Measurements from ENCODE around the gene ATG101. TPM values are rescaled to one million over a fixed set of nuclear protein-coding genes. Genes with fewer than 3 reads are reported as not detected.

The ATG101 gene
- polyA plus RNA-seq, 1 donor (not counting 4 experiments of a cell fraction or from before 2014, with no cell fraction given): 62.7 TPM

GRCh38 chr12:52045794-52046199, 24.0 kb upstream of the ATG101 start:
- H3K36me3 ChIP-seq (ENCODE audit: control insufficient read depth in 2 of 2, extremely low read depth in 1 of 2, insufficient read depth in 2 of 2, low read length in 2 of 2): no peaks in the 10 kb centered on the region
- peaks cover 8% of the 10 kb centered on the region for H3K4me1 ChIP-seq (ENCODE audit: control insufficient read depth, extremely low read depth, insufficient read depth, low read length)
- H3K4me3 ChIP-seq (ENCODE audit: control insufficient read depth in 2 of 3, extremely low read depth in 1 of 3, insufficient read depth in 2 of 3, low read depth in 1 of 3, low read length in 3 of 3): no peak overlapping the region
- H3K79me2 ChIP-seq (ENCODE audit: control insufficient read depth, insufficient read depth, low read length): no peaks in the 10 kb centered on the region
- no peaks in the 10 kb centered on the region for H3K27me3 ChIP-seq (ENCODE audit: control insufficient read depth, extremely low read depth, insufficient read depth, low read length)
- H3K27ac ChIP-seq (ENCODE audit: control insufficient read depth, insufficient read depth, low read length): no peak overlapping the region
- TF ChIP-seq CTCF (optimal IDR thresholded peaks at IDR 0.05 in 1 of 3, IDR thresholded peaks at IDR 0.05 in 1 of 3, conservative IDR thresholded peaks at IDR 0.05 in 1 of 3; ENCODE audit: extremely low read depth in 1 of 3, insufficient read depth in 2 of 3, low read length in 3 of 3): no peak
- TF ChIP-seq EZH2 (IDR thresholded peaks at IDR 0.05; ENCODE audit: low read length): no peak
- FAIRE-seq (no peak), DNase-seq (ENCODE audit: low read depth, low spot score) (no peak)
- no peaks in the 10 kb centered on the region for H3K9me3 ChIP-seq (ENCODE audit: control insufficient read depth, low read depth, low read length)
- no peak overlapping the region for H2AFZ ChIP-seq (ENCODE audit: control insufficient read depth, low read length)
- no peak overlapping the region for H3K4me2 ChIP-seq (ENCODE audit: control insufficient read depth, extremely low read depth, insufficient read depth, low read depth, low read length)
- dilution Hi-C loops (cut with MboI; ENCODE audit: extremely low pct_ligation_motif_present, low sequenced_read_pairs): no loop called here
- H3K9me1 ChIP-seq (ENCODE audit: control insufficient read depth, extremely low read depth, insufficient read depth, low read length): no peaks in the 10 kb centered on the region
- no peaks in the 10 kb centered on the region for H4K20me1 ChIP-seq (ENCODE audit: control insufficient read depth, extremely low read depth, insufficient read depth, low read length)
- no peak overlapping the region for H3K9ac ChIP-seq (ENCODE audit: control insufficient read depth, extremely low read depth, insufficient read depth, low read length)

- TF ChIP-seq EZH2 (IDR thresholded peaks at IDR 0.05; ENCODE audit: low read length): no peak
- no peak for TF ChIP-seq CTCF (optimal IDR thresholded peaks at IDR 0.05 in 1 of 3, IDR thresholded peaks at IDR 0.05 in 1 of 3, conservative IDR thresholded peaks at IDR 0.05 in 1 of 3; ENCODE audit: extremely low read depth in 1 of 3, insufficient read depth in 2 of 3, low read length in 3 of 3)
- FAIRE-seq (no peak), DNase-seq (ENCODE audit: low read depth, low spot score) (no peak)
- dilution Hi-C loops (cut with MboI; ENCODE audit: extremely low pct_ligation_motif_present, low sequenced_read_pairs): no loop called here
- peaks cover 12% of the 10 kb centered on the region for H3K4me1 ChIP-seq (ENCODE audit: control insufficient read depth, extremely low read depth, insufficient read depth, low read length)
- H3K4me3 ChIP-seq (ENCODE audit: control insufficient read depth in 2 of 3, extremely low read depth in 1 of 3, insufficient read depth in 2 of 3, low read depth in 1 of 3, low read length in 3 of 3): no peak overlapping the region
- H3K79me2 ChIP-seq (ENCODE audit: control insufficient read depth, insufficient read depth, low read length): no peaks in the 10 kb centered on the region
- no peaks in the 10 kb centered on the region for H3K27me3 ChIP-seq (ENCODE audit: control insufficient read depth, extremely low read depth, insufficient read depth, low read length)
- H3K9me1 ChIP-seq (ENCODE audit: control insufficient read depth, extremely low read depth, insufficient read depth, low read length): no peaks in the 10 kb centered on the region
- H4K20me1 ChIP-seq (ENCODE audit: control insufficient read depth, extremely low read depth, insufficient read depth, low read length): no peaks in the 10 kb centered on the region
- no peaks in the 10 kb centered on the region for H3K9me3 ChIP-seq (ENCODE audit: control insufficient read depth, low read depth, low read length)
- no peak overlapping the region for H2AFZ ChIP-seq (ENCODE audit: control insufficient read depth, low read length)
- no peak overlapping the region for H3K9ac ChIP-seq (ENCODE audit: control insufficient read depth, extremely low read depth, insufficient read depth, low read length)
- no peaks in the 10 kb centered on the region for H3K36me3 ChIP-seq (ENCODE audit: control insufficient read depth in 2 of 2, extremely low read depth in 1 of 2, insufficient read depth in 2 of 2, low read length in 2 of 2)
- no peak overlapping the region for H3K27ac ChIP-seq (ENCODE audit: control insufficient read depth, insufficient read depth, low read length)
- no peak overlapping the region for H3K4me2 ChIP-seq (ENCODE audit: control insufficient read depth, extremely low read depth, insufficient read depth, low read depth, low read length)
These were observed 22.9 kb upstream of the ATG101 start for GRCh38 chr12:52046859-52047258.
